B cell (primary cell): ENCODE results near the gene CCK. TPM values are rescaled to one million over a fixed set of nuclear protein-coding genes. Genes with fewer than 3 reads are reported as not detected.
A peak's percentile ranks its signal among the peaks of the same experiment; 100 is the strongest.

Experiments
- ATAC-seq: fragments of 200-7000 bp; cut with Tn5 transposase; one replicate; pipeline ENCODE4 v1.10.0; 2021; ENCODE audit warnings: low read depth, mild to moderate bottlenecking, moderate number of reproducible peaks, moderate library complexity
- CTCF ChIA-PET: fragments of 350-600 bp; sonication (Branson Sonifier 250); formaldehyde crosslinking; loops from one replicate; lab custom pipeline; 2021; ENCODE audit warnings: antibody characterized with exemption, inconsistent platforms; lab: Charles Lee
- POLR2A ChIA-PET: fragments of 350-600 bp; sonication (Branson Sonifier 250); formaldehyde crosslinking; loops from one replicate; lab custom pipeline; 2021; ENCODE audit warnings: antibody characterized with exemption; lab: Charles Lee
- DNase-seq: peaks from one replicate; pipeline ENCODE4 v3.0.0; 2013
- H2AFZ ChIP-seq: 2 replicates; pipeline ENCODE4 v1.6.1; 2012; ENCODE audit warnings: mild to moderate bottlenecking, low read depth, low read length; ENCODE audit not compliant: insufficient read depth, poor library complexity, severe bottlenecking
- H3K27ac ChIP-seq, 2 donors: 1 replicate in 1 of 2; 2 replicates in 1 of 2; pipeline ENCODE4 v1.5.1; 2012 to 2013; ENCODE audit warnings: low read length in 2 of 2, mild to moderate bottlenecking in 2 of 2, moderate library complexity in 1 of 2
- H3K27me3 ChIP-seq, 4 experiments: fragments of 200-600 bp in 1 of 4; sonication (generic) in 1 of 4; replicated peaks in 1 of 4; 1 replicate in 2 of 4; 2 replicates in 2 of 4; pipeline versions ENCODE4 v1.6.1 to v1.7.0; 2013 to 2016; ENCODE audit warnings: low read length in 3 of 4, mild to moderate bottlenecking in 2 of 4, mixed read lengths in 1 of 4, moderate library complexity in 1 of 4; ENCODE audit not compliant: insufficient read depth in 4 of 4, control insufficient read depth in 3 of 4; ENCODE audit errors: control extremely low read depth in 1 of 4
- H3K36me3 ChIP-seq, 2 experiments: replicated peaks in 1 of 2; 1 replicate in 1 of 2; 2 replicates in 1 of 2; pipeline versions ENCODE4 v1.6.1 to v1.7.1; 2013; ENCODE audit warnings: low read length in 1 of 2; ENCODE audit not compliant: insufficient read depth in 2 of 2, control insufficient read depth in 1 of 2; ENCODE audit errors: control extremely low read depth in 1 of 2, extremely low read depth in 1 of 2
- H3K4me1 ChIP-seq, 2 donors: fragments of 200-600 bp in 1 of 2; sonication (generic) in 1 of 2; 1 replicate in 1 of 2; 2 replicates in 1 of 2; pipeline versions ENCODE4 v1.5.1 to v1.6.1; 2013 to 2017; ENCODE audit warnings: low read length in 2 of 2; ENCODE audit not compliant: control insufficient read depth in 2 of 2, insufficient read depth in 2 of 2
- H3K4me2 ChIP-seq: replicated peaks from 2 replicates; pipeline ENCODE3; 2012; ENCODE audit warnings: mild to moderate bottlenecking, low read depth, low read length; ENCODE audit not compliant: poor library complexity, severe bottlenecking
- H3K4me3 ChIP-seq, 5 experiments: fragments of 200-600 bp in 1 of 5; sonication (generic) in 1 of 5; 1 replicate in 3 of 5; 2 replicates in 2 of 5; pipeline versions ENCODE4 v1.5.1 to v1.7.0; 2011 to 2016; ENCODE audit warnings: low read length in 4 of 5, mild to moderate bottlenecking in 4 of 5, low read depth in 2 of 5, control low read depth in 1 of 5, moderate library complexity in 1 of 5; ENCODE audit not compliant: insufficient read depth in 1 of 5; ENCODE audit errors: control extremely low read depth in 1 of 5, extremely low read depth in 1 of 5
- H3K79me2 ChIP-seq: fragments of 200-600 bp; sonication (generic); one replicate; pipeline ENCODE4 v1.6.0; 2016; ENCODE audit warnings: low read length; ENCODE audit not compliant: control insufficient read depth, insufficient read depth
- H3K9ac ChIP-seq: fragments of 200-600 bp; sonication (generic); 2 replicates; pipeline ENCODE4 v1.6.1; 2017; ENCODE audit warnings: mild to moderate bottlenecking, low read length, moderate library complexity
- H3K9me3 ChIP-seq, 3 donors: one replicate each; pipeline versions ENCODE4 v1.6.1 to v1.7.1; 2013; ENCODE audit warnings: low read length in 2 of 3; ENCODE audit not compliant: control insufficient read depth in 2 of 3, insufficient read depth in 1 of 3; ENCODE audit errors: control extremely low read depth in 1 of 3
- H4K20me1 ChIP-seq: 2 replicates; pipeline ENCODE4 v1.6.0; 2012; ENCODE audit warnings: mild to moderate bottlenecking, low read length; ENCODE audit not compliant: insufficient read depth, control insufficient read depth, poor library complexity, severe bottlenecking
- H3K27ac Mint-ChIP-seq: one replicate; pipeline ENCODE4 v1.8.0; 2021; ENCODE audit warnings: mixed read lengths
- H3K27me3 Mint-ChIP-seq: one replicate; pipeline ENCODE4 v1.8.0; 2021; ENCODE audit warnings: mixed read lengths
- H3K4me1 Mint-ChIP-seq: one replicate; pipeline ENCODE4 v1.8.0; 2021; ENCODE audit warnings: mixed read lengths
- H3K4me3 Mint-ChIP-seq: one replicate; pipeline ENCODE4 v1.8.0; 2021; ENCODE audit warnings: mixed read lengths
- H3K9me3 Mint-ChIP-seq: one replicate; pipeline ENCODE4 v1.8.0; 2022; ENCODE audit warnings: mixed read lengths; ENCODE audit not compliant: insufficient read depth
- CTCF ChIP-seq: fragments of 200-600 bp; IDR thresholded peaks from one replicate; pipeline ENCODE4 v1.8.0; 2022; ENCODE audit warnings: antibody characterized with exemption, mild to moderate bottlenecking
- EZH2 ChIP-seq: IDR thresholded peaks from 2 replicates; pipeline ENCODE4 v1.6.1; 2012; ENCODE audit warnings: borderline replicate concordance, low read depth, mild to moderate bottlenecking, moderate library complexity, low read length; ENCODE audit not compliant: insufficient read depth, poor library complexity, severe bottlenecking
- WGBS: methylation state at CpG from one replicate; pipeline ENCODE4 v1.1.5; 2013; ENCODE audit warnings: missing lambda C conversion rate; ENCODE audit not compliant: insufficient coverage; 5-methylcytosine and 5-hydroxymethylcytosine counted together
- intact Hi-C: fragments of 100-400 bp; cut with micrococcal nuclease; formaldehyde crosslinking; loops from one replicate; pipeline ENCODE4 v1.10.0; 2022
- polyA plus RNA-seq: library from polyadenylated mRNA; depleted of rRNA; stranded (reverse); fragments of >200 nt; gene quantifications from 2 replicates; pipeline ENCODE4 v1.2.3, GENCODE V29; 2012
- total RNA-seq, 2 donors: library from RNA; stranded (reverse); fragments of 120-200 nt in 1 of 2; gene quantifications; 1 replicate in 1 of 2; 2 replicates in 1 of 2; pipeline versions ENCODE4 v1.2.3 to v1.2.4, GENCODE V29; 2013 to 2022

CCK gene
- total and polyA plus RNA-seq, 2 donors (not counting 1 experiment from before 2014, with no cell fraction given) = not detected

DNA sequence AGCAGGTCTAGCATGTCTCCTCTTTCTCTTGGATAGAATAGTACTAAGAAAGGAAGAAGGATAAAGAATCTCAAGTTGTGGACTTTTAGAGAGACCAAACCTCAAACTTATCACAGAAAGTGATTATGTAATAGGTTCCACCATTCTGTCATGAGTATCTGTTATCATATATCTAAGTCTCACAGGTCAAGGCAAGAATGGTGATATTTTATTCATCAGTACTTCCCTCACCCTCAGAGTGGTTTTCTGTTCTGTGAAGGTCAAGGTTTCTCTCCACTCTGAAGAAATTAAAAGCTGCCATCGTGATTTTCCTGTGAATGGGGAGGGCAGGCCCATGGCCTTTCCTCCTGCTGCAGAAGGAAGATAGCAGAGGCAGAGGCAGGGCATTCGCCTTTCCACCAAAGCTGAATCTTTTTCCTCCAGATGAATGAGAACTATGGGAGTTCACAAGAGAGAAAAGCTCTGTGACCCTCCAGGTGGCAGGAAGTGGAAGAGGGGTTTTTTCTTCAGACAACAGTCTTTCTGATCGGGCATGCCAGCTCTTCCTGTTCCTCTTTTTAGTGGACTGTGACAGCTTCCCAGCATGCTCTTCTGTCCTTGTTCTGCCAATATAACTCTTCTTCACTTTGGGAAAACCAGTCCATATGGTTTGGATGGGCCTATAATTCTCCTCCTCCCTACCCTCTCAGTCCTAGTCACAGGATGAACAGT lies 37.1 kb upstream of the CCK start:
- H3K27ac Mint-ChIP-seq = peak overlapping the region; percentile 78
- intact Hi-C loops = no loop called here
- peak overlapping the region; percentile 74 for H3K4me3 Mint-ChIP-seq

More for the DNA sequence above, 37.1 kb upstream of the CCK start:
- Mint-ChIP-seq H3K27me3 (no peaks in the 10 kb centered on the region), H3K4me1 (peaks cover 43% of the 10 kb centered on the region), H3K9me3 (no peaks in the 10 kb centered on the region)
- DNase-seq (peak; percentile 56), ATAC-seq (peak; percentile 68)
- 0% methylated on average over 1 of the region's 3 CpGs for WGBS
- Histone ChIP-seq H2AFZ (peak overlapping the region; percentile 40), H3K27me3 (no peaks in the 10 kb centered on the region), H3K4me2 (peak overlapping the region; percentile 52), H3K4me1 (peaks cover 25 to 32% of the 10 kb centered on the region in 2 donors), H3K9ac (peak overlapping the region; percentile 19), H3K4me3 (peak overlapping the region in 1 of 5 experiments; percentile 0), H4K20me1 (no peaks in the 10 kb centered on the region), H3K27ac (peak overlapping the region; percentile 59 to 82), H3K36me3 (no peaks in the 10 kb centered on the region), H3K79me2 (no peaks in the 10 kb centered on the region), H3K9me3 (peaks cover 0 to 5% (median 0%) of the 10 kb centered on the region in 3 donors)
- CTCF ChIA-PET = no interaction called here
- TF ChIP-seq EZH2 (no peak), CTCF (no peak)
- POLR2A ChIA-PET = interaction anchor here (0.6 kb wide), 1 partner anchor 1841 kb away, joined by 5 read pairs; no protein-coding TSS in a partner anchor
